ENCODE results near the gene KCTD2. TPM values are rescaled to one million over a fixed set of nuclear protein-coding genes. Genes with fewer than 3 reads are reported as not detected.

Gene KCTD2
- total RNA-seq, 5 donors from 2014 or later (not counting 1 experiment from before 2014, with no cell fraction given) = 22.0 to 32.8 (median 29.0) TPM

GRCh38 chr17:75110234-75110937 lies 63.4 kb downstream of the KCTD2 start:
- CTCF ChIA-PET = interaction anchor here (0.5 to 4.0 kb wide), 10 partner anchors 19 to 148 kb away, joined by 3 to 26 read pairs (median 4); no protein-coding TSS in a partner anchor
- Mint-ChIP-seq H3K27me3 (no peaks in the 10 kb centered on the region), H3K9me3 (no peaks in the 10 kb centered on the region), H3K36me3 (peaks cover 10% of the 10 kb centered on the region), H3K27ac (peak overlapping the region; percentile 88 to 91), H3K4me1 (peaks cover 43 to 46% (median 44%) of the 10 kb centered on the region in 3 donors), H3K4me3 (peak overlapping the region; percentile 83 to 88 (median 87))
- POLR2A ChIA-PET = interaction anchor here (0.7 kb wide), 2 partner anchors 19 to 96 kb away, joined by 11 to 14 read pairs; no protein-coding TSS in a partner anchor
- no peaks in the 10 kb centered on the region for H3K36me3 ChIP-seq (ENCODE audit: control insufficient read depth in 2 of 2, extremely low read depth in 1 of 2, insufficient read depth in 1 of 2, low read length in 1 of 2)
- 29% methylated on average over 28 of the region's 40 CpGs for WGBS (ENCODE audit: insufficient coverage)
- ATAC-seq (replicated peaks in 1 of 4) (no peak), DNase-seq (peak in 4 of 35 experiments; percentile 19 to 48 (median 27))
- H3K9me3 ChIP-seq = no peaks in the 10 kb centered on the region
- H3K4me3 ChIP-seq (ENCODE audit: control insufficient read depth in 1 of 2, extremely low read depth in 1 of 2, low read length in 1 of 2) = peak overlapping the region; percentile 71 to 85
- peak overlapping the region; percentile 65 for H3K27ac ChIP-seq (ENCODE audit: low read length)
- peaks cover 13 to 50% of the 10 kb centered on the region in 2 experiments for H3K4me1 ChIP-seq (ENCODE audit: control insufficient read depth in 1 of 2, extremely low read depth in 1 of 2, insufficient read depth in 2 of 2, low read length in 2 of 2)
- no peaks in the 10 kb centered on the region for H3K27me3 ChIP-seq (replicated peaks in 1 of 2; ENCODE audit: control insufficient read depth in 2 of 2, extremely low read depth in 1 of 2, insufficient read depth in 2 of 2, low read length in 1 of 2)

GRCh38 chr17:75111777-75112335 lies 64.8 kb downstream of the KCTD2 start:
- Histone ChIP-seq H3K27ac (ENCODE audit: low read length) (no peak overlapping the region), H3K36me3 (ENCODE audit: control insufficient read depth in 2 of 2, extremely low read depth in 1 of 2, insufficient read depth in 1 of 2, low read length in 1 of 2) (peaks cover 4% of the 10 kb centered on the region in 2 donors), H3K4me3 (ENCODE audit: control insufficient read depth in 1 of 2, extremely low read depth in 1 of 2, low read length in 1 of 2) (no peak overlapping the region), H3K9me3 (no peaks in the 10 kb centered on the region), H3K4me1 (ENCODE audit: control insufficient read depth in 1 of 2, extremely low read depth in 1 of 2, insufficient read depth in 2 of 2, low read length in 2 of 2) (peaks cover 13 to 53% of the 10 kb centered on the region in 2 experiments), H3K27me3 (replicated peaks in 1 of 2; ENCODE audit: control insufficient read depth in 2 of 2, extremely low read depth in 1 of 2, insufficient read depth in 2 of 2, low read length in 1 of 2) (no peaks in the 10 kb centered on the region)
- peaks cover 46 to 48% (median 47%) of the 10 kb centered on the region in 3 donors for H3K4me1 Mint-ChIP-seq
- peaks cover 7% of the 10 kb centered on the region for H3K36me3 Mint-ChIP-seq
- H3K27me3 Mint-ChIP-seq = no peaks in the 10 kb centered on the region
- ATAC-seq (replicated peaks in 1 of 4) = no peak
- ChIA-PET CTCF (interaction anchor here (0.5 to 4.0 kb wide), 9 partner anchors 8 to 300 kb away, joined by 3 to 26 read pairs (median 4); no protein-coding TSS in a partner anchor), POLR2A (interaction anchor here in 1 of 2 donors (0.6 kb wide), 1 partner anchor 150 kb away, joined by 4 read pairs; no protein-coding TSS in a partner anchor)
- 95% methylated on average over 7 of the region's 7 CpGs for WGBS (ENCODE audit: insufficient coverage)
- H3K9me3 Mint-ChIP-seq = no peaks in the 10 kb centered on the region
- peak overlapping the region; percentile 63 to 82 for H3K27ac Mint-ChIP-seq
- H3K4me3 Mint-ChIP-seq = peak overlapping the region; percentile 29 to 83 (median 59)
- no peak for DNase-seq

GRCh38 chr17:75113798-75114551 lies 67.0 kb downstream of the KCTD2 start:
- ChIA-PET POLR2A (interaction anchor here (0.5 to 1.0 kb wide), 6 partner anchors 18 to 266 kb away, joined by 3 to 5 read pairs (median 3); no protein-coding TSS in a partner anchor), CTCF (interaction anchor here (0.5 to 4.5 kb wide), 41 partner anchors 8 to 740 kb away, joined by 3 to 78 read pairs (median 5); partner anchors contain the start of genes MIF4GD (in 2 of the 2), NT5C (in 2 of the 2), JPT1 (in 1 of the 2) and MRPL58 (in 1 of the 2))
- 4% methylated on average over 21 of the region's 22 CpGs for WGBS (ENCODE audit: insufficient coverage)
- peaks cover 16% of the 10 kb centered on the region for H3K36me3 Mint-ChIP-seq
- ATAC-seq (replicated peaks in 1 of 4) (peak; percentile 69 to 72 (median 71)), DNase-seq (peak; percentile 68 to 96 (median 86))
- Histone ChIP-seq H3K4me1 (ENCODE audit: control insufficient read depth in 1 of 2, extremely low read depth in 1 of 2, insufficient read depth in 2 of 2, low read length in 2 of 2) (peaks cover 13 to 48% of the 10 kb centered on the region in 2 experiments), H3K9me3 (no peaks in the 10 kb centered on the region), H3K27ac (ENCODE audit: low read length) (peak overlapping the region; percentile 72), H3K27me3 (replicated peaks in 1 of 2; ENCODE audit: control insufficient read depth in 2 of 2, extremely low read depth in 1 of 2, insufficient read depth in 2 of 2, low read length in 1 of 2) (no peaks in the 10 kb centered on the region), H3K4me3 (ENCODE audit: control insufficient read depth in 1 of 2, extremely low read depth in 1 of 2, low read length in 1 of 2) (peak overlapping the region; percentile 65 to 78), H3K36me3 (ENCODE audit: control insufficient read depth in 2 of 2, extremely low read depth in 1 of 2, insufficient read depth in 1 of 2, low read length in 1 of 2) (peaks cover 4 to 16% of the 10 kb centered on the region in 2 donors)
- H3K9me3 Mint-ChIP-seq = no peaks in the 10 kb centered on the region
- peak overlapping the region; percentile 89 to 95 for H3K27ac Mint-ChIP-seq
- no peaks in the 10 kb centered on the region for H3K27me3 Mint-ChIP-seq
- peak overlapping the region; percentile 80 to 88 (median 87) for H3K4me3 Mint-ChIP-seq
- peaks cover 38 to 50% (median 43%) of the 10 kb centered on the region in 3 donors for H3K4me1 Mint-ChIP-seq

GRCh38 chr17:75114552-75115314 lies 67.7 kb downstream of the KCTD2 start:
- peaks cover 10 to 43% of the 10 kb centered on the region in 2 experiments for H3K4me1 ChIP-seq (ENCODE audit: control insufficient read depth in 1 of 2, extremely low read depth in 1 of 2, insufficient read depth in 2 of 2, low read length in 2 of 2)
- ATAC-seq (replicated peaks in 1 of 4) = no peak
- H3K9me3 Mint-ChIP-seq = no peaks in the 10 kb centered on the region
- no peaks in the 10 kb centered on the region for H3K9me3 ChIP-seq
- no peaks in the 10 kb centered on the region for H3K27me3 Mint-ChIP-seq
- DNase-seq = peak in 1 of 35 experiments; percentile 10
- peak overlapping the region; percentile 89 to 95 for H3K27ac Mint-ChIP-seq
- WGBS (ENCODE audit: insufficient coverage) = 35% methylated on average over 8 of the region's 19 CpGs
- peak overlapping the region; percentile 65 to 78 for H3K4me3 ChIP-seq (ENCODE audit: control insufficient read depth in 1 of 2, extremely low read depth in 1 of 2, low read length in 1 of 2)
- POLR2A ChIA-PET = interaction anchor here (0.6 to 1.0 kb wide), 6 partner anchors 53 to 126 kb away, joined by 3 to 11 read pairs (median 3); no protein-coding TSS in a partner anchor
- CTCF ChIA-PET = interaction anchor here (0.5 to 4.5 kb wide), 40 partner anchors 8 to 739 kb away, joined by 3 to 78 read pairs (median 6); partner anchors contain the start of genes MIF4GD (in 2 of the 2), NT5C (in 2 of the 2), JPT1 (in 1 of the 2) and MRPL58 (in 1 of the 2)
- peak overlapping the region; percentile 80 to 88 (median 87) for H3K4me3 Mint-ChIP-seq
- peak overlapping the region; percentile 72 for H3K27ac ChIP-seq (ENCODE audit: low read length)
- no peaks in the 10 kb centered on the region for H3K27me3 ChIP-seq (replicated peaks in 1 of 2; ENCODE audit: control insufficient read depth in 2 of 2, extremely low read depth in 1 of 2, insufficient read depth in 2 of 2, low read length in 1 of 2)
- peaks cover 4 to 19% of the 10 kb centered on the region in 2 donors for H3K36me3 ChIP-seq (ENCODE audit: control insufficient read depth in 2 of 2, extremely low read depth in 1 of 2, insufficient read depth in 1 of 2, low read length in 1 of 2)
- H3K36me3 Mint-ChIP-seq = peaks cover 18% of the 10 kb centered on the region
- H3K4me1 Mint-ChIP-seq = peaks cover 37 to 49% (median 43%) of the 10 kb centered on the region in 3 donors
